Measurements from ENCODE around the gene CD53.

CD53 gene

DNA sequence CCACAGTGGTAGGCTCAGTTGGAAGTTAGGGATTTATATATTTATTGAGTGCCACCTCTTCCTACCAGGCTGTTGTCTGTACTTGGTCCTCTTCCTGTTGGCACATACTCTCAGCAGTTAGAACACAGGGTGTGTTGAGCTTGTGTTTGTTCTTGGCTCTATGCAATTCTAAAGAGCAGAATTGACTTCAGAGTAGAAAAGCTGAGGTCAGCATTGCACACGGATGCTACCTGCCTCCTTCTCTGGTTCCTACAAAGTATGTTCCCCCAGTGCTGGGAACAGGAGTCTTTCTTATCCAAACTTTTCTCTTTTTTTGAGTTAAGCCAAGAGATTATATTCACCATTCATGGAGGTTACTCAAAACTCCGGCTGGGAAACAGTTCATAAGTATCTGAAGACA, 16.5 kb upstream of the CD53 start:
- Histone ChIP-seq H2AFZ (ENCODE audit: low read depth, low read length) (no peak overlapping the region), H3K27ac (ENCODE audit: low read length) (no peak overlapping the region), H3K9me3 (ENCODE audit: insufficient read depth, low read length, severe bottlenecking) (no peaks in the 10 kb centered on the region), H4K20me1 (ENCODE audit: insufficient read depth, low read length) (no peaks in the 10 kb centered on the region), H3K4me1 (ENCODE audit: insufficient read depth, low read length) (no peaks in the 10 kb centered on the region), H3K27me3 (ENCODE audit: insufficient read depth, low read length, poor library complexity) (no peaks in the 10 kb centered on the region), H3K79me2 (ENCODE audit: insufficient read depth, low read length) (no peaks in the 10 kb centered on the region), H3K9ac (ENCODE audit: low read depth, low read length) (no peak overlapping the region), H3K4me2 (ENCODE audit: insufficient read depth, low read length) (no peak overlapping the region), H3K4me3 (ENCODE audit: low read depth in 1 of 2, low read length in 2 of 2) (no peak overlapping the region), H3K36me3 (ENCODE audit: insufficient read depth, low read length) (no peaks in the 10 kb centered on the region)
- ATAC-seq (ENCODE audit: insufficient read depth, low read depth) (no peak), DNase-seq (no peak)
- TF ChIP-seq EZH2 (IDR thresholded peaks at IDR 0.05; ENCODE audit: borderline replicate concordance, low read depth, low read length, severe bottlenecking) = no peak
- TF ChIP-seq CTCF (IDR thresholded peaks at IDR 0.05; ENCODE audit: borderline replicate concordance, extremely low read depth, low read length, poor library complexity, severe bottlenecking) = no peak

GRCh38 chr1:110857964-110858948, 14.7 kb upstream of the CD53 start:
- DNase-seq = no peak
- no peak for TF ChIP-seq CTCF (IDR thresholded peaks at IDR 0.05; ENCODE audit: borderline replicate concordance, extremely low read depth, low read length, poor library complexity, severe bottlenecking)
- no peak for TF ChIP-seq EZH2 (IDR thresholded peaks at IDR 0.05; ENCODE audit: borderline replicate concordance, low read depth, low read length, severe bottlenecking)

DNA sequence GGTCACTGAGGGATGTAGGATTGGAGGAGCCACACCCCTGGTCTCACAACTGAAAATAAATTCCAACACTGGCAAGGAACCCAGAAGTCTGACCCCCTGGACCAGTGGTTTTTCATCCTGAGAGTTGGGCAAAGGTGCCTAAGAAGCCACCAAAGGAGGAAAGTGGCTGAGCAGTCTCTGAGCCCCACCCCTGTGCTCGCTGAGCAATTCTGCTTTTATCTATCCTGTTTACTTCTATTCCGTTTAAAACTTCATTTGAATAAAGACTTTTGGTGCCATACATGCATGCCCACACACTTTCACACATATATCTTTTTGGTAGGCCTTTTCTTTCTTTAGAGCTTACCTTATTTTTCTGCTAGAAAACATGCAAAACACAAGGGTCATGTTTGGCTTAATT, 13.9 kb upstream of the CD53 start:
- ATAC-seq (ENCODE audit: insufficient read depth, low read depth) (no peak), DNase-seq (no peak)
- no peak for TF ChIP-seq EZH2 (IDR thresholded peaks at IDR 0.05; ENCODE audit: borderline replicate concordance, low read depth, low read length, severe bottlenecking)
- TF ChIP-seq CTCF (IDR thresholded peaks at IDR 0.05; ENCODE audit: borderline replicate concordance, extremely low read depth, low read length, poor library complexity, severe bottlenecking) = no peak
- no peaks in the 10 kb centered on the region for H3K36me3 ChIP-seq (ENCODE audit: insufficient read depth, low read length)
- H3K79me2 ChIP-seq (ENCODE audit: insufficient read depth, low read length) = no peaks in the 10 kb centered on the region
- no peaks in the 10 kb centered on the region for H3K4me1 ChIP-seq (ENCODE audit: insufficient read depth, low read length)
- no peaks in the 10 kb centered on the region for H3K9me3 ChIP-seq (ENCODE audit: insufficient read depth, low read length, severe bottlenecking)
- H3K4me2 ChIP-seq (ENCODE audit: insufficient read depth, low read length) = no peak overlapping the region
- H3K27ac ChIP-seq (ENCODE audit: low read length) = no peak overlapping the region
- no peaks in the 10 kb centered on the region for H4K20me1 ChIP-seq (ENCODE audit: insufficient read depth, low read length)
- H2AFZ ChIP-seq (ENCODE audit: low read depth, low read length) = no peak overlapping the region
- no peak overlapping the region for H3K4me3 ChIP-seq (ENCODE audit: low read depth in 1 of 2, low read length in 2 of 2)
- H3K9ac ChIP-seq (ENCODE audit: low read depth, low read length) = no peak overlapping the region
- no peaks in the 10 kb centered on the region for H3K27me3 ChIP-seq (ENCODE audit: insufficient read depth, low read length, poor library complexity)

More at GRCh38 chr1:110857964-110858948, 14.7 kb upstream of the CD53 start:
- Histone ChIP-seq H3K4me3 (ENCODE audit: low read depth in 1 of 2, low read length in 2 of 2) (no peak overlapping the region), H3K36me3 (ENCODE audit: insufficient read depth, low read length) (no peaks in the 10 kb centered on the region), H2AFZ (ENCODE audit: low read depth, low read length) (no peak overlapping the region), H3K27ac (ENCODE audit: low read length) (no peak overlapping the region), H3K9me3 (ENCODE audit: insufficient read depth, low read length, severe bottlenecking) (no peaks in the 10 kb centered on the region), H3K27me3 (ENCODE audit: insufficient read depth, low read length, poor library complexity) (no peaks in the 10 kb centered on the region), H3K79me2 (ENCODE audit: insufficient read depth, low read length) (no peaks in the 10 kb centered on the region), H3K4me2 (ENCODE audit: insufficient read depth, low read length) (no peak overlapping the region), H4K20me1 (ENCODE audit: insufficient read depth, low read length) (no peaks in the 10 kb centered on the region), H3K4me1 (ENCODE audit: insufficient read depth, low read length) (no peaks in the 10 kb centered on the region), H3K9ac (ENCODE audit: low read depth, low read length) (no peak overlapping the region)
- no peak for ATAC-seq (ENCODE audit: insufficient read depth, low read depth)
